IMR-90 (cell line): ENCODE results near the gene RASD2. TPM values are rescaled to one million over a fixed set of nuclear protein-coding genes. Genes with fewer than 3 reads are reported as not detected.

Source experiments
- ATAC-seq: fragments of 200-7000 bp; cut with Tn5 transposase; 2 replicates; pipeline ENCODE4 v1.9.1; 2020; ENCODE audit warnings: low read depth, mild to moderate bottlenecking, moderate library complexity
- BruUV-seq: library from RNA; stranded (reverse); fragments of 400-500 nt; replicated peaks from 2 replicates; lab custom pipeline; 2021; lab: Mats Ljungman, UMichigan
- CTCF ChIA-PET: fragments of 300-600 bp; formaldehyde crosslinking; extraction: SDS; loops from one replicate; lab custom pipeline; 2021; ENCODE audit warnings: antibody characterized with exemption; lab: Yijun Ruan, JAX
- POLR2A ChIA-PET: fragments of 300-600 bp; sonication (Branson Sonifier 250); formaldehyde crosslinking; loops from one replicate; lab custom pipeline; 2022; ENCODE audit warnings: antibody characterized with exemption; ENCODE audit not compliant: unreplicated experiment; lab: Charles Lee
- DNase-seq: peaks from one replicate; pipeline ENCODE4 v3.0.0; 2013
- H2AFZ ChIP-seq: replicated peaks from 2 replicates; pipeline ENCODE3; 2013; ENCODE audit warnings: low read length, mild to moderate bottlenecking; ENCODE audit not compliant: poor library complexity
- H2AK5ac ChIP-seq: 2 replicates; pipeline ENCODE4 v1.6.1; 2013; ENCODE audit warnings: low read depth, low read length, inconsistent platforms
- H2AK9ac ChIP-seq: replicated peaks from 2 replicates; pipeline ENCODE3; 2013; ENCODE audit warnings: mild to moderate bottlenecking, low read depth, low read length, moderate library complexity; ENCODE audit not compliant: poor library complexity
- H2BK120ac ChIP-seq: 2 replicates; pipeline ENCODE4 v1.6.1; 2013; ENCODE audit warnings: low read depth, low read length, inconsistent platforms
- H2BK15ac ChIP-seq: 3 replicates; pipeline ENCODE4 v1.6.1; 2013; ENCODE audit warnings: low read depth, low read length, inconsistent platforms
- H2BK20ac ChIP-seq: 2 replicates; pipeline ENCODE4 v1.6.1; 2013; ENCODE audit warnings: low read depth, mild to moderate bottlenecking, inconsistent platforms, low read length, moderate library complexity
- H2BK5ac ChIP-seq: 2 replicates; pipeline ENCODE4 v1.6.1; 2013; ENCODE audit warnings: mild to moderate bottlenecking, low read depth, low read length, inconsistent platforms; ENCODE audit not compliant: poor library complexity, severe bottlenecking
- H3K14ac ChIP-seq: replicated peaks from 2 replicates; pipeline ENCODE4 v1.6.1; 2013; ENCODE audit warnings: low read depth, low read length, inconsistent platforms
- H3K18ac ChIP-seq: 2 replicates; pipeline ENCODE4 v1.6.1; 2013; ENCODE audit warnings: low read depth, low read length, control low read depth
- H3K23ac ChIP-seq: 2 replicates; pipeline ENCODE4 v1.6.1; 2013; ENCODE audit warnings: low read depth, low read length, inconsistent platforms
- H3K27ac ChIP-seq: 2 replicates; pipeline ENCODE4 v1.5.1; 2013; ENCODE audit warnings: mild to moderate bottlenecking, control low read depth, low read length; ENCODE audit not compliant: insufficient read depth
- H3K27me3 ChIP-seq: 2 replicates; pipeline ENCODE4 v1.6.1; 2013; ENCODE audit warnings: low read length; ENCODE audit not compliant: control insufficient read depth, insufficient read depth
- H3K36me3 ChIP-seq: 2 replicates; pipeline ENCODE4 v1.6.1; 2013; ENCODE audit warnings: low read length, mixed read lengths; ENCODE audit not compliant: control insufficient read depth, insufficient read depth
- H3K4ac ChIP-seq: 2 replicates; pipeline ENCODE4 v1.6.1; 2013; ENCODE audit warnings: low read depth, low read length, inconsistent platforms
- H3K4me1 ChIP-seq: 2 replicates; pipeline ENCODE4 v1.6.1; 2013; ENCODE audit warnings: low read length, mixed read lengths; ENCODE audit not compliant: control insufficient read depth, insufficient read depth
- H3K4me2 ChIP-seq: 2 replicates; pipeline ENCODE4 v1.6.1; 2013; ENCODE audit warnings: low read depth, mild to moderate bottlenecking, control low read depth, low read length, moderate library complexity
- H3K4me3 ChIP-seq: 2 replicates; pipeline ENCODE4 v1.5.1; 2013; ENCODE audit warnings: low read depth, mild to moderate bottlenecking, control low read depth, low read length, moderate library complexity; ENCODE audit not compliant: insufficient read depth
- H3K56ac ChIP-seq: 2 replicates; pipeline ENCODE4 v1.6.1; 2013; ENCODE audit warnings: low read length, inconsistent platforms; ENCODE audit not compliant: insufficient read depth; ENCODE audit errors: extremely low read depth
- H3K79me1 ChIP-seq, 2 experiments: 2 replicates each; pipeline ENCODE4 v1.6.1; 2013; ENCODE audit warnings: low read length in 2 of 2, inconsistent platforms in 1 of 2, low read depth in 1 of 2
- H3K9ac ChIP-seq: 2 replicates; pipeline ENCODE4 v1.6.1; 2013; ENCODE audit warnings: low read depth, low read length, control low read depth
- H3K9me1 ChIP-seq: 2 replicates; pipeline ENCODE4 v1.6.1; 2013; ENCODE audit warnings: low read length, inconsistent platforms; ENCODE audit not compliant: insufficient read depth
- H3K9me3 ChIP-seq: 2 replicates; pipeline ENCODE4 v1.6.1; 2013; ENCODE audit warnings: low read length; ENCODE audit not compliant: control insufficient read depth, insufficient read depth
- H4K20me1 ChIP-seq: 2 replicates; pipeline ENCODE4 v1.6.1; 2013; ENCODE audit warnings: low read length, inconsistent platforms; ENCODE audit not compliant: insufficient read depth
- H4K5ac ChIP-seq: 2 replicates; pipeline ENCODE4 v1.6.1; 2013; ENCODE audit warnings: mild to moderate bottlenecking, low read depth, low read length, control low read depth
- H4K8ac ChIP-seq, 2 experiments: 2 replicates each; pipeline ENCODE4 v1.6.1; 2013; ENCODE audit warnings: low read depth in 2 of 2, low read length in 2 of 2, control low read depth in 1 of 2, inconsistent platforms in 1 of 2
- H4K91ac ChIP-seq: 2 replicates; pipeline ENCODE4 v1.6.1; 2013; ENCODE audit warnings: low read depth, low read length, inconsistent platforms; ENCODE audit not compliant: insufficient read depth
- BHLHE40 ChIP-seq: fragments of 150-350 bp; IDR thresholded peaks from 2 replicates; pipeline ENCODE4 v1.6.1; 2016; ENCODE audit warnings: mild to moderate bottlenecking, low read depth, low read length
- CEBPB ChIP-seq: IDR thresholded peaks from 2 replicates; pipeline ENCODE4 v1.6.1; 2012; ENCODE audit warnings: low read depth, low read length, improper control_type of control experiment
- CHD1 ChIP-seq: IDR thresholded peaks from 2 replicates; pipeline ENCODE4 v1.6.1; 2012; ENCODE audit warnings: low read depth, low read length, improper control_type of control experiment
- FOS ChIP-seq: fragments of 150-350 bp; IDR thresholded peaks from 2 replicates; pipeline ENCODE4 v1.6.1; 2016; ENCODE audit warnings: low read depth, low read length
- MAFK ChIP-seq: IDR thresholded peaks from 2 replicates; pipeline ENCODE4 v1.6.1; 2012; ENCODE audit warnings: low read depth, low read length, improper control_type of control experiment
- MAZ ChIP-seq: IDR thresholded peaks from 2 replicates; pipeline ENCODE4 v1.6.1; 2012; ENCODE audit warnings: low read depth, mild to moderate bottlenecking, low read length, improper control_type of control experiment, moderate library complexity, borderline replicate concordance
- MXI1 ChIP-seq: IDR thresholded peaks from 2 replicates; pipeline ENCODE4 v1.6.1; 2012; ENCODE audit warnings: low read depth, mild to moderate bottlenecking, low read length, moderate library complexity, borderline replicate concordance
- NFE2L2 ChIP-seq: fragments of 150-350 bp; IDR thresholded peaks from 2 replicates; pipeline ENCODE4 v1.6.1; 2016; ENCODE audit warnings: low read depth, mild to moderate bottlenecking, low read length
- POLR2A ChIP-seq: IDR thresholded peaks from 2 replicates; pipeline ENCODE4 v1.6.1; 2012; ENCODE audit warnings: mild to moderate bottlenecking, low read depth, low read length
- RAD21 ChIP-seq: IDR thresholded peaks from 2 replicates; pipeline ENCODE4 v1.6.1; 2012; ENCODE audit warnings: low read length, improper control_type of control experiment
- RCOR1 ChIP-seq: IDR thresholded peaks from 2 replicates; pipeline ENCODE4 v1.6.1; 2012; ENCODE audit warnings: mild to moderate bottlenecking, low read length, improper control_type of control experiment; ENCODE audit not compliant: insufficient replicate concordance
- RFX5 ChIP-seq: IDR thresholded peaks from 2 replicates; pipeline ENCODE4 v1.8.0; 2012; ENCODE audit warnings: low read depth, mild to moderate bottlenecking, low read length, moderate library complexity
- SMC3 ChIP-seq: fragments of 150-350 bp; IDR thresholded peaks from 2 replicates; pipeline ENCODE4 v1.6.1; 2016; ENCODE audit warnings: low read depth, mild to moderate bottlenecking, antibody characterized with exemption, low read length, moderate library complexity
- WGBS, 2 experiments: methylation state at CpG; one replicate each; pipeline versions ENCODE4 v1.1.5 to v1.1.7; 2013; ENCODE audit warnings: missing lambda C conversion rate in 2 of 2; ENCODE audit not compliant: insufficient read length in 1 of 2; ENCODE audit errors: extremely low coverage in 2 of 2; 5-methylcytosine and 5-hydroxymethylcytosine counted together
- dilution Hi-C: fragments of 300-500 bp; cut with HindIII; formaldehyde crosslinking; loops from one replicate; pipeline ENCODE4 v1.14.3; 2018; ENCODE audit warnings: low sequenced_read_pairs; ENCODE audit not compliant: unreplicated experiment
- in situ Hi-C: fragments of 300-500 bp; cut with MboI; formaldehyde crosslinking; loops from 3 replicates; pipeline ENCODE4 v1.14.3; 2019; ENCODE audit warnings: low sequenced_read_pairs, inconsistent platforms, mixed read lengths
- intact Hi-C: fragments of 100-400 bp; cut with micrococcal nuclease; formaldehyde crosslinking; loops from 2 replicates; pipeline ENCODE4 v1.10.0; 2022
- polyA plus RNA-seq, 3 experiments: library from polyadenylated mRNA; depleted of rRNA; stranded (reverse); fragments of >200 nt; gene quantifications; 2 replicates each; pipeline ENCODE4 v1.2.3, GENCODE V29; 2012; ENCODE audit warnings: low replicate concordance in 1 of 3
- total RNA-seq: library from RNA; depleted of rRNA; stranded (reverse); fragments of >200 nt; gene quantifications from 2 replicates; pipeline ENCODE4 v1.2.3, GENCODE V29; 2012
- TF ChIP-seq, protein P1 (sequence below): fragments of 150-350 bp; IDR thresholded peaks from 2 replicates; pipeline ENCODE4 v1.6.1; 2017; ENCODE audit warnings: mild to moderate bottlenecking, antibody characterized with exemption, low read length, low read depth
- TF ChIP-seq, protein P2 (sequence below): conservative IDR thresholded peaks from 2 replicates; pipeline ENCODE4 v1.5.1; 2012; ENCODE audit warnings: mild to moderate bottlenecking, low read depth, low read length, improper control_type of control experiment
- TF ChIP-seq, protein P3 (sequence below): fragments of 150-350 bp; IDR thresholded peaks from 2 replicates; pipeline ENCODE4 v1.6.1; 2016; ENCODE audit warnings: low read depth, mild to moderate bottlenecking, low read length, moderate library complexity, borderline replicate concordance

The RASD2 gene
- total and polyA plus RNA-seq, 2 of the 4 experiments (the other 2 are of a cell fraction): under 0.01 to 0.32 TPM

DNA sequence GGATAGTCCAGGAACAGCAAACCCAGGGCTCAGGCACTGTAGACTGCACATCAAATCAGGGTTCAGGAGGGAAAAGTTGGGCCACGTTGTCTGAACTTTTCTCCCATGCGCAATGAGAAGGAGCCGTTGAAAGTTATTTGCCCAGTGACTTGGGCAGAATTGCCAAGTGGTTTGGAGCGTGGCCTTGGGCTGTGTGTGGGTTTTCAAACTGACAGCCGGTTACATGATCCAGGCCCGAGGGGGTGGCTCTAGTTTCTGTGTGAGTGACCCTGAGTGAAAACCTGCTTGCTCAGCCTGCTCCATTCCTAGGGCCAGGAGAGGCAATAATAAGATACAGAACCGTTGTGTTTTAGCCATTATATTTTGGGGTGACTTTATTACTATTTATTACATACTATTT, 56.2 kb downstream of the RASD2 start:
- Histone ChIP-seq H3K79me1 (no peaks in the 10 kb centered on the region), H3K18ac (no peak overlapping the region), H4K5ac (no peak overlapping the region), H4K20me1 (no peaks in the 10 kb centered on the region), H4K8ac (no peak overlapping the region), H3K14ac (no peak overlapping the region), H2BK15ac (no peak overlapping the region), H3K9me1 (peaks cover 3% of the 10 kb centered on the region; the same call in 1 of the 2 replicates), H3K4me1 (peaks cover 8% of the 10 kb centered on the region; the same call in 1 of the 2 replicates), H3K36me3 (no peaks in the 10 kb centered on the region), H3K9ac (no peak overlapping the region), H2BK20ac (no peak overlapping the region), H3K27me3 (peaks cover 16% of the 10 kb centered on the region; the same call in 1 of the 2 replicates), H3K4me2 (no peak overlapping the region), H2AK5ac (no peak overlapping the region), H3K56ac (no peak overlapping the region), H2AK9ac (peak overlapping the region; percentile 3), H3K4ac (no peak overlapping the region), H4K91ac (no peak overlapping the region), H3K4me3 (no peak overlapping the region), H3K23ac (no peak overlapping the region), H3K27ac (no peak overlapping the region), H2BK120ac (no peak overlapping the region), H2BK5ac (no peak overlapping the region), H3K9me3 (no peaks in the 10 kb centered on the region), H2AFZ (no peak overlapping the region)
- in situ Hi-C loops (no loop called here), dilution Hi-C loops (no loop called here), intact Hi-C loops (no loop called here)
- TF ChIP-seq, protein P1, sequence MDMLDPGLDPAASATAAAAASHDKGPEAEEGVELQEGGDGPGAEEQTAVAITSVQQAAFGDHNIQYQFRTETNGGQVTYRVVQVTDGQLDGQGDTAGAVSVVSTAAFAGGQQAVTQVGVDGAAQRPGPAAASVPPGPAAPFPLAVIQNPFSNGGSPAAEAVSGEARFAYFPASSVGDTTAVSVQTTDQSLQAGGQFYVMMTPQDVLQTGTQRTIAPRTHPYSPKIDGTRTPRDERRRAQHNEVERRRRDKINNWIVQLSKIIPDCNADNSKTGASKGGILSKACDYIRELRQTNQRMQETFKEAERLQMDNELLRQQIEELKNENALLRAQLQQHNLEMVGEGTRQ: no peak
- TF ChIP-seq, protein P2, sequence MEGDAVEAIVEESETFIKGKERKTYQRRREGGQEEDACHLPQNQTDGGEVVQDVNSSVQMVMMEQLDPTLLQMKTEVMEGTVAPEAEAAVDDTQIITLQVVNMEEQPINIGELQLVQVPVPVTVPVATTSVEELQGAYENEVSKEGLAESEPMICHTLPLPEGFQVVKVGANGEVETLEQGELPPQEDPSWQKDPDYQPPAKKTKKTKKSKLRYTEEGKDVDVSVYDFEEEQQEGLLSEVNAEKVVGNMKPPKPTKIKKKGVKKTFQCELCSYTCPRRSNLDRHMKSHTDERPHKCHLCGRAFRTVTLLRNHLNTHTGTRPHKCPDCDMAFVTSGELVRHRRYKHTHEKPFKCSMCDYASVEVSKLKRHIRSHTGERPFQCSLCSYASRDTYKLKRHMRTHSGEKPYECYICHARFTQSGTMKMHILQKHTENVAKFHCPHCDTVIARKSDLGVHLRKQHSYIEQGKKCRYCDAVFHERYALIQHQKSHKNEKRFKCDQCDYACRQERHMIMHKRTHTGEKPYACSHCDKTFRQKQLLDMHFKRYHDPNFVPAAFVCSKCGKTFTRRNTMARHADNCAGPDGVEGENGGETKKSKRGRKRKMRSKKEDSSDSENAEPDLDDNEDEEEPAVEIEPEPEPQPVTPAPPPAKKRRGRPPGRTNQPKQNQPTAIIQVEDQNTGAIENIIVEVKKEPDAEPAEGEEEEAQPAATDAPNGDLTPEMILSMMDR: no peak
- TF ChIP-seq NFE2L2 (no peak), MAZ (no peak), CHD1 (no peak), RCOR1 (no peak), SMC3 (no peak), MAFK (no peak), POLR2A (no peak), CEBPB (no peak), MXI1 (no peak), FOS (no peak), RAD21 (no peak), BHLHE40 (no peak), RFX5 (no peak)
- TF ChIP-seq, protein P3, sequence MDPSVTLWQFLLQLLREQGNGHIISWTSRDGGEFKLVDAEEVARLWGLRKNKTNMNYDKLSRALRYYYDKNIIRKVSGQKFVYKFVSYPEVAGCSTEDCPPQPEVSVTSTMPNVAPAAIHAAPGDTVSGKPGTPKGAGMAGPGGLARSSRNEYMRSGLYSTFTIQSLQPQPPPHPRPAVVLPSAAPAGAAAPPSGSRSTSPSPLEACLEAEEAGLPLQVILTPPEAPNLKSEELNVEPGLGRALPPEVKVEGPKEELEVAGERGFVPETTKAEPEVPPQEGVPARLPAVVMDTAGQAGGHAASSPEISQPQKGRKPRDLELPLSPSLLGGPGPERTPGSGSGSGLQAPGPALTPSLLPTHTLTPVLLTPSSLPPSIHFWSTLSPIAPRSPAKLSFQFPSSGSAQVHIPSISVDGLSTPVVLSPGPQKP: no peak
- POLR2A ChIA-PET: no interaction called here
- no TSS peak for BruUV-seq
- ATAC-seq: no peak
- no peak for DNase-seq
- CTCF ChIA-PET: no interaction called here
- 73% methylated on average over 4 of the region's 7 CpGs; no CpG with 5 or more reads in 1 of the 2 experiments for WGBS, 2 experiments
